MCF 10A (cell line): Measurements from ENCODE around the gene SCAPER. TPM values are rescaled to one million over a fixed set of nuclear protein-coding genes. Genes with fewer than 3 reads are reported as not detected.

Experiments used
- BruUV-seq: library from RNA; stranded (reverse); fragments of 400-500 nt; replicated peaks from 2 replicates; lab custom pipeline; 2021; lab: Mats Ljungman, UMichigan
- CTCF ChIA-PET: fragments of 300-600 bp; sonication (Branson Sonifier 250); formaldehyde crosslinking; extraction: SDS; loops from one replicate; lab custom pipeline; 2021; ENCODE audit warnings: antibody characterized with exemption, inconsistent platforms; lab: Yijun Ruan, JAX
- POLR2A ChIA-PET: fragments of 300-600, 350-650 bp; sonication (Branson Sonifier 250); formaldehyde crosslinking; extraction: SDS; loops from one replicate; lab custom pipeline; 2020; ENCODE audit warnings: antibody characterized with exemption, inconsistent platforms; lab: Yijun Ruan, JAX
- DNase-seq: peaks from one replicate; pipeline ENCODE4 v3.0.0-alpha.2; 2018; ENCODE audit not compliant: unreplicated experiment
- H3K27ac Mint-ChIP-seq: one replicate; pipeline ENCODE4 v1.8.0; 2022; ENCODE audit warnings: mild to moderate bottlenecking, low read depth, mixed read lengths; ENCODE audit not compliant: unreplicated experiment
- H3K27me3 Mint-ChIP-seq: one replicate; pipeline ENCODE4 v1.8.0; 2022; ENCODE audit warnings: mixed read lengths; ENCODE audit not compliant: insufficient read depth, unreplicated experiment
- H3K36me3 Mint-ChIP-seq: one replicate; pipeline ENCODE4 v1.8.0; 2022; ENCODE audit warnings: mild to moderate bottlenecking, moderate library complexity, mixed read lengths; ENCODE audit not compliant: insufficient read depth, unreplicated experiment
- H3K4me1 Mint-ChIP-seq: one replicate; pipeline ENCODE4 v1.8.0; 2022; ENCODE audit warnings: mixed read lengths; ENCODE audit not compliant: insufficient read depth, unreplicated experiment
- H3K4me3 Mint-ChIP-seq: one replicate; pipeline ENCODE4 v1.8.0; 2022; ENCODE audit warnings: mild to moderate bottlenecking, moderate library complexity, mixed read lengths; ENCODE audit not compliant: unreplicated experiment
- H3K9me3 Mint-ChIP-seq: one replicate; pipeline ENCODE4 v1.8.0; 2022; ENCODE audit warnings: mixed read lengths; ENCODE audit not compliant: unreplicated experiment
- CTCF ChIP-seq: fragments of 200-600 bp; IDR thresholded peaks from one replicate; pipeline ENCODE4 v1.8.0; 2022; ENCODE audit warnings: antibody characterized with exemption, mild to moderate bottlenecking; ENCODE audit not compliant: unreplicated experiment
- intact Hi-C: fragments of 100-400 bp; cut with micrococcal nuclease; formaldehyde crosslinking; loops from 2 replicates; pipeline ENCODE4 v1.14.1; 2022
- total RNA-seq: library from RNA; stranded (reverse); gene quantifications from 2 replicates; pipeline ENCODE4 v1.2.3, GENCODE V29; 2022

SCAPER gene
- total RNA-seq, 1 experiment from 2014 or later: 9.5 TPM

- H3K27ac Mint-ChIP-seq: no peak overlapping the region
- H3K27me3 Mint-ChIP-seq: no peaks in the 10 kb centered on the region
- intact Hi-C loops: no loop called here
- peaks cover 8% of the 10 kb centered on the region for H3K9me3 Mint-ChIP-seq
- BruUV-seq: no TSS peak
- TF ChIP-seq CTCF: no peak
- CTCF ChIA-PET: interaction anchor here (1.0 kb wide), 2 partner anchors 238 to 343 kb away, joined by 4 read pairs; no protein-coding TSS in a partner anchor
- H3K4me1 Mint-ChIP-seq: peaks cover 14% of the 10 kb centered on the region
- POLR2A ChIA-PET: no interaction called here
- H3K36me3 Mint-ChIP-seq: no peaks in the 10 kb centered on the region
- H3K4me3 Mint-ChIP-seq: no peak overlapping the region
- no peak for DNase-seq
These were observed 327.1 kb downstream of the SCAPER start for GRCh38 chr15:76577879-76578512.

- ChIA-PET POLR2A (interaction anchor here (0.6 kb wide), 2 partner anchors 15 to 286 kb away, joined by 3 read pairs; no protein-coding TSS in a partner anchor), CTCF (interaction anchor here (1.0 kb wide), 1 partner anchor 239 kb away, joined by 4 read pairs; no protein-coding TSS in a partner anchor)
- H3K27me3 Mint-ChIP-seq: no peaks in the 10 kb centered on the region
- H3K36me3 Mint-ChIP-seq: no peaks in the 10 kb centered on the region
- H3K27ac Mint-ChIP-seq: peak overlapping the region; percentile 52
- BruUV-seq: no TSS peak
- peak; percentile 64 for DNase-seq
- TF ChIP-seq CTCF: no peak
- peaks cover 14% of the 10 kb centered on the region for H3K4me1 Mint-ChIP-seq
- intact Hi-C loops: no loop called here
- H3K9me3 Mint-ChIP-seq: peaks cover 8% of the 10 kb centered on the region
- peak overlapping the region; percentile 13 for H3K4me3 Mint-ChIP-seq
These were observed 328.4 kb downstream of the SCAPER start for GRCh38 chr15:76576523-76577279.

GRCh38 chr15:76575679-76576078 is 329.5 kb downstream of the SCAPER start:
- intact Hi-C loops: no loop called here
- POLR2A ChIA-PET: no interaction called here
- no peak overlapping the region for H3K4me3 Mint-ChIP-seq

More at GRCh38 chr15:76575679-76576078, 329.5 kb downstream of the SCAPER start:
- no peak for TF ChIP-seq CTCF
- BruUV-seq: no TSS peak
- Mint-ChIP-seq H3K27me3 (no peaks in the 10 kb centered on the region), H3K36me3 (no peaks in the 10 kb centered on the region), H3K4me1 (peaks cover 14% of the 10 kb centered on the region), H3K9me3 (peaks cover 5% of the 10 kb centered on the region), H3K27ac (no peak overlapping the region)
- CTCF ChIA-PET: no interaction called here
- no peak for DNase-seq
